Measurements from ENCODE around the gene DDX47. TPM values are rescaled to one million over a fixed set of nuclear protein-coding genes. Genes with fewer than 3 reads are reported as not detected.

DDX47 gene
- 97.1 and 98.5 TPM in 2 replicates for total RNA-seq

DNA sequence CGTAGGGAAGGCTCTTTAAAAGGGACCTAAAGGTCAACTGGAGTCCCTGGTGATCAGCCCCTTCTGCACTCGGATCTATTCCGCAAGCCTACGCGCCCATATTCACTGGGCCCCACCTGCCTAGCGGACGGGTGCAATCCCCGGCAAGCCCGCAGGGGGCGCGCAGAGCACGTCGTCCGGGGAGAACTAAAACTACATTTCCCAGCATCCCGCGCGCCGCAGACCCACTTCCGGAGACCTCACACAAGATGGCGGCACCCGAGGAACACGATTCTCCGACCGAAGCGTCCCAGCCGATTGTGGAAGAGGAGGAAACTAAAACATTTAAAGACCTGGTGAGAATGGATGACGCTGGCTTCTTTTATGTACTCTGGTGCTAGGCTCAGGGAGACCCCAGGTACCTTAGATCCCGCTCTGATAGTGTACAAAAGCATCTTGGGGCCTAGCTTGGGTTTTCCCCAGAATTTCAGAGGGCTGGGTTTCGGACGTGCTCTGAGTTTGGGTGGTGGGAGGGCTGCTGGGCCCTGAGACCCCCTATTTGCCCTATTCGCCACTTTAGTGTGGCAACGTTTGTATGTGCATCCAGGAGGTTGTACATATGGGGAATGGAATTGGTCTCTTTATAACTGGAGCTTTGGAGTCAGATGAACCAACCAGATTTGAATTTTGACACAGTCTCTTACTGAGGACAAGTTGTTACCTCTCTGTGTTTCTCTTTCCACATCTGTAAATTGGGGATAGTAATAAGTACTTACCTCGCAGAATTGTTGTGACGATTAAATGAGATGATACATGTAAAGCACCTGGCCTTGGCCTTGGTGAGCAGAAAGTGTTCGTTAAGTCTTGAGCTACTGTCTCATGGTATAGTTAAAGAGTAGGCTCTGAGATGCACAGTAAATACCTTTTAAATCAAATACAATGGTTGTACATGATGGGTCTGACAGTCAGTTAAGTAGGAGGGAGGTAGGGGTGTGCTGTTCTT lies at the start of gene DDX47:
DDX47 (plus strand) TSS at position 227 of the 982 bp plus-strand sequence; CDS start at position 249, 22 bp downstream.
- H3K4me3 Mint-ChIP-seq: peak within 1 kb of the TSS; percentile 96
- peaks cover 44% of the 10 kb centered on the region for H3K36me3 Mint-ChIP-seq (ENCODE audit: low read depth)
- H3K9me3 Mint-ChIP-seq: no peaks in the 10 kb centered on the region
- POLR2A ChIA-PET: interaction anchor here (0.7 to 4.2 kb wide), 12 partner anchors 10 to 1642 kb away, joined by 3 to 36 read pairs (median 4); partner anchors contain the start of gene SMIM10L1
- H3K4me1 Mint-ChIP-seq: peaks cover 69% of the 10 kb centered on the region
- CTCF ChIA-PET: interaction anchor here (0.6 to 7.9 kb wide), 5 partner anchors 8 to 399 kb away, joined by 3 to 71 read pairs (median 3); no protein-coding TSS in a partner anchor
- intact Hi-C loops (cut with micrococcal nuclease): loop anchor here (1.0 to 5.0 kb wide), 9 partner anchors 10 to 1959 kb away; partner anchors contain the start of genes GPR19 and HEBP1
- TF ChIP-seq, protein P1, sequence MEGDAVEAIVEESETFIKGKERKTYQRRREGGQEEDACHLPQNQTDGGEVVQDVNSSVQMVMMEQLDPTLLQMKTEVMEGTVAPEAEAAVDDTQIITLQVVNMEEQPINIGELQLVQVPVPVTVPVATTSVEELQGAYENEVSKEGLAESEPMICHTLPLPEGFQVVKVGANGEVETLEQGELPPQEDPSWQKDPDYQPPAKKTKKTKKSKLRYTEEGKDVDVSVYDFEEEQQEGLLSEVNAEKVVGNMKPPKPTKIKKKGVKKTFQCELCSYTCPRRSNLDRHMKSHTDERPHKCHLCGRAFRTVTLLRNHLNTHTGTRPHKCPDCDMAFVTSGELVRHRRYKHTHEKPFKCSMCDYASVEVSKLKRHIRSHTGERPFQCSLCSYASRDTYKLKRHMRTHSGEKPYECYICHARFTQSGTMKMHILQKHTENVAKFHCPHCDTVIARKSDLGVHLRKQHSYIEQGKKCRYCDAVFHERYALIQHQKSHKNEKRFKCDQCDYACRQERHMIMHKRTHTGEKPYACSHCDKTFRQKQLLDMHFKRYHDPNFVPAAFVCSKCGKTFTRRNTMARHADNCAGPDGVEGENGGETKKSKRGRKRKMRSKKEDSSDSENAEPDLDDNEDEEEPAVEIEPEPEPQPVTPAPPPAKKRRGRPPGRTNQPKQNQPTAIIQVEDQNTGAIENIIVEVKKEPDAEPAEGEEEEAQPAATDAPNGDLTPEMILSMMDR (IDR thresholded peaks at IDR 0.05): peak; percentile 87
- H3K27me3 Mint-ChIP-seq: no peaks in the 10 kb centered on the region
- peak within 1 kb of the TSS; percentile 93 for H3K27ac Mint-ChIP-seq
- DNase-seq: peak; percentile 98
- peak; percentile 81 for ATAC-seq (ENCODE audit: low read depth)

DNA sequence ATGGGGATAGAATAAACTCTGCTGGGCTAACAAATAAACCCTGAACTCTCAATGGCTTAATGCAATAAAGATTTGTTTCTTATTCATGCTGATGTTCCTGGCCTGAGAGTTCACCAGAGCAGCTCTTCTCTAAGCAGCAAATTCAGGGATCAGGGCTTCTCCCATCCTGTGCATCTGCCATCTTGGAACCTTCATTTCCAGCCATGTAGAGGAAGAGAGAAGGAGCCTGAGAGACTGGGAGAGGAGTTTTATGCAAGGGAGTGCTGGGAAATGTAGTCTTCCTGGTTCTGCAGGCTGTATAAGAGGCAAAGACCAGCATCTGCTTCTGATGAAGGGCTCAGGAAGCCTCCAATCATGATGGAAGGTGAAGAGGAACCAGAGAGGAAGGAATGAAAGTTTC lies 48.3 kb upstream of the DDX47 start:
- Mint-ChIP-seq H3K4me1 (no peaks in the 10 kb centered on the region), H3K4me3 (no peak overlapping the region), H3K27ac (no peak overlapping the region), H3K36me3 (ENCODE audit: low read depth) (no peaks in the 10 kb centered on the region), H3K9me3 (peaks cover 6% of the 10 kb centered on the region), H3K27me3 (no peaks in the 10 kb centered on the region)
- DNase-seq (no peak), ATAC-seq (ENCODE audit: low read depth) (no peak)
- intact Hi-C loops (cut with micrococcal nuclease): no loop called here
- ChIA-PET CTCF (no interaction called here), POLR2A (no interaction called here)
- TF ChIP-seq, protein P1 (IDR thresholded peaks at IDR 0.05): no peak

DNA sequence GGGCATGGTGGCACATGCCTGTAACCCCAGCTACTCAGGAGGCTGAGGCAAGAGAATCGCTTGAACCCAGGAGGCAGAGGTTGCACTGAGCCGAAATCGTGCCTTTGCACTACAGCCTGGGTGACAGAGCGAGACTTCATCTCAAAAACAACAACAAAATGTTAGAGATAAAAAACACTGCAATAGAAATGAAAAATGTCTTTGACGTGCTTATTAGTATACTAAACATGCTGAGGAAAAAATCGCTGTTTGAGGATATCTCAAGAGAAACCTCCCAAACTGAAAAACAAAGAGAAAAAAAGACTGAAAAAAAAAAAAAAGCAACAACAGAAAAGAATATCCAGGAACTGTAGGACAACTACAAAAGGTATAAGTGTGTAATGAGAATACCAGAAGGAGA lies 42.9 kb upstream of the DDX47 start:
- POLR2A ChIA-PET: no interaction called here
- intact Hi-C loops (cut with micrococcal nuclease): no loop called here

DNA sequence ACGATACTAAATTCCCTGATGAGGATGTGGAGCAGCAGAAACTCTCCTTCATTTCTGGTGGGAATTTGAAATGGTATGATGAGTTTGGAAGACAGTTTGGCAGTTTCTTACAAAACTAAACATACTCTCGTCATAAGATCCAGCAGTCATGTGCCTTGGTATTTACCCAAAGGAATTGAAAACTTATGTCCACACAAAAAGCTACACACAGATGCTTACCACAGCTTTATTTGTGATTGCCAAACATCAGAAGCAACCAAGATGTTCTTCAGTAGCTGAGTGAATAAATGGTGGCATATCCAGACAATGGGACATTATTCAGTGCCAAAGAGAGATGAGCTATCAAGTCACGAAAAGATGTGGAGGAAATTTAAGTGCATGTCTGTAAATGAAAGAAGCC lies 38.4 kb upstream of the DDX47 start:
- no peak overlapping the region for H3K27ac Mint-ChIP-seq

More for the DNA sequence above, 42.9 kb upstream of the DDX47 start:
- TF ChIP-seq, protein P1 (IDR thresholded peaks at IDR 0.05): no peak
- Mint-ChIP-seq H3K27me3 (no peaks in the 10 kb centered on the region), H3K36me3 (ENCODE audit: low read depth) (peaks cover 2% of the 10 kb centered on the region), H3K4me3 (no peak overlapping the region), H3K9me3 (peaks cover 17% of the 10 kb centered on the region), H3K27ac (no peak overlapping the region), H3K4me1 (no peaks in the 10 kb centered on the region)
- DNase-seq (no peak), ATAC-seq (ENCODE audit: low read depth) (no peak)
- CTCF ChIA-PET: no interaction called here

More for the DNA sequence above, 38.4 kb upstream of the DDX47 start:
- Mint-ChIP-seq H3K9me3 (peaks cover 11% of the 10 kb centered on the region), H3K27me3 (no peaks in the 10 kb centered on the region), H3K4me1 (no peaks in the 10 kb centered on the region), H3K4me3 (no peak overlapping the region), H3K36me3 (ENCODE audit: low read depth) (peaks cover 2% of the 10 kb centered on the region)
- ChIA-PET POLR2A (no interaction called here), CTCF (no interaction called here)
- no peak for ATAC-seq (ENCODE audit: low read depth)
- intact Hi-C loops (cut with micrococcal nuclease): no loop called here
- TF ChIP-seq, protein P1 (IDR thresholded peaks at IDR 0.05): no peak
- no peak for DNase-seq

All from activated B cell treated with CpG ODN at 0.5 μM for 24 hours (primary cell).